Sigmoid colon (tissue), 7 donors: Measurements from ENCODE around the gene LRRTM1. TPM values are rescaled to one million over a fixed set of nuclear protein-coding genes. Genes with fewer than 3 reads are reported as not detected.

Source experiments
- DNase-seq: peaks from one replicate; pipeline ENCODE4 v3.0.0-alpha.2; 2019
- H3K27ac ChIP-seq, 4 donors: fragments of 200-600 bp; sonication (generic); one replicate each; pipeline ENCODE4 v1.5.1; 2016 to 2019; ENCODE audit warnings: mild to moderate bottlenecking in 1 of 4
- H3K27me3 ChIP-seq, 3 donors: fragments of 200-600 bp; sonication (generic); one replicate each; pipeline ENCODE4 v1.5.1; 2019; ENCODE audit warnings: mild to moderate bottlenecking in 1 of 3
- H3K36me3 ChIP-seq, 4 donors: fragments of 200-600 bp; sonication (generic); one replicate each; pipeline ENCODE4 v1.5.1; 2016 to 2019
- H3K4me1 ChIP-seq, 4 donors: fragments of 200-600 bp; sonication (generic); one replicate each; pipeline ENCODE4 v1.5.1; 2017 to 2019
- H3K4me3 ChIP-seq, 4 donors: fragments of 200-600 bp; sonication (generic); one replicate each; pipeline ENCODE4 v1.5.1; 2017 to 2019; ENCODE audit warnings: mild to moderate bottlenecking in 2 of 4, moderate library complexity in 1 of 4
- H3K9me3 ChIP-seq, 4 donors: fragments of 200-600 bp in 3 of 4; sonication (generic) in 3 of 4; one replicate each; pipeline versions ENCODE4 v1.5.1 to v1.6.1; 2013 to 2019
- EP300 ChIP-seq, 4 donors: sonication (generic); formaldehyde crosslinking; IDR thresholded peaks; one replicate each; pipeline ENCODE4 v1.6.1; 2017; ENCODE audit warnings: antibody characterized with exemption in 4 of 4
- POLR2A ChIP-seq, 2 donors: fragments of 450-650 bp; IDR thresholded peaks; one replicate each; pipeline ENCODE4 v1.6.1; 2016; ENCODE audit warnings: antibody characterized with exemption in 2 of 2, mild to moderate bottlenecking in 2 of 2, moderate library complexity in 2 of 2
- POLR2AphosphoS5 ChIP-seq, 4 donors: sonication (generic); formaldehyde crosslinking; IDR thresholded peaks; one replicate each; pipeline ENCODE4 v1.6.1; 2017; ENCODE audit warnings: antibody characterized with exemption in 4 of 4
- WGBS, 2 donors: extraction: QIAGEN DNeasy Blood & Tissue Kit; methylation state at CpG; one replicate each; pipeline ENCODE4 v1.1.7; 2013; 5-methylcytosine and 5-hydroxymethylcytosine counted together
- intact Hi-C: fragments of 100-400 bp; cut with DNase I; formaldehyde crosslinking; loops from one replicate; pipeline ENCODE4 v1.15.1; 2023
- polyA plus RNA-seq, 3 donors: library from polyadenylated mRNA; stranded (reverse); fragments of 200-250 nt; gene quantifications; one replicate each; pipeline ENCODE4 v1.2.3, GENCODE V29; 2013
- total RNA-seq, 4 donors: library from RNA; depleted of rRNA; stranded (reverse); fragments of >200 nt; gene quantifications; one replicate each; pipeline ENCODE4 v1.1.0, GENCODE V29; 2016
- TF ChIP-seq, protein P1 (sequence below), 4 experiments: fragments of 450-650 bp in 3 of 4; fragments of 200-600 bp in 1 of 4; IDR thresholded peaks; one replicate each; pipeline ENCODE4 v1.5.1; 2016 to 2019; ENCODE audit warnings: antibody characterized with exemption in 4 of 4, mild to moderate bottlenecking in 3 of 4, moderate library complexity in 2 of 4
- donor health status: healthy with polysubstance abuse.
- donor health status: Bipolar disorder and iron deficiency.
- donor health status: healthy.

The LRRTM1 gene
- total and polyA plus RNA-seq, 7 donors = 0.49 to 3.0 (median 1.5) TPM; not detected in 2

DNA sequence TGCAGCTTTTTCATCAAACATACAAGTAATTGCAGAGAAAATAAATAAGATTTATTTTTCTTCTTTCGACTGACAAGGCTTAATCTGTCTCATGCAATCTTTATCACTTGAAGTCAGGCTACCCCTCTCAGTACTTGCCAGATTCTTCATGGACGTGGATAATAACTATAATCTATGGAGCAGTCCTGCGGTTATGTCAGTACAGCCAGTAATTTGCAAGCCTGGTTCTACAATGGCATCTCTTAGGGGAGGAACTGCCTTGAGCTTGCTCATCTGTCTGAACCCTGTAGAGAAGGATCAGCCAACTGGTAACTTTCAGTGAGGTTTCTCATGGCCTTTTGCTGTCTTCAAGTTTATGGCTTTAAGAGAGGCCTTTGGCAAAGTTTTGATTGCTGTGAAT is 35.5 kb upstream of the LRRTM1 start:
- Histone ChIP-seq H3K4me3 (no peak overlapping the region), H3K27ac (no peak overlapping the region), H3K36me3 (no peaks in the 10 kb centered on the region), H3K27me3 (no peaks in the 10 kb centered on the region), H3K9me3 (no peaks in the 10 kb centered on the region), H3K4me1 (no peaks in the 10 kb centered on the region)
- DNase-seq = no peak
- TF ChIP-seq, protein P1, sequence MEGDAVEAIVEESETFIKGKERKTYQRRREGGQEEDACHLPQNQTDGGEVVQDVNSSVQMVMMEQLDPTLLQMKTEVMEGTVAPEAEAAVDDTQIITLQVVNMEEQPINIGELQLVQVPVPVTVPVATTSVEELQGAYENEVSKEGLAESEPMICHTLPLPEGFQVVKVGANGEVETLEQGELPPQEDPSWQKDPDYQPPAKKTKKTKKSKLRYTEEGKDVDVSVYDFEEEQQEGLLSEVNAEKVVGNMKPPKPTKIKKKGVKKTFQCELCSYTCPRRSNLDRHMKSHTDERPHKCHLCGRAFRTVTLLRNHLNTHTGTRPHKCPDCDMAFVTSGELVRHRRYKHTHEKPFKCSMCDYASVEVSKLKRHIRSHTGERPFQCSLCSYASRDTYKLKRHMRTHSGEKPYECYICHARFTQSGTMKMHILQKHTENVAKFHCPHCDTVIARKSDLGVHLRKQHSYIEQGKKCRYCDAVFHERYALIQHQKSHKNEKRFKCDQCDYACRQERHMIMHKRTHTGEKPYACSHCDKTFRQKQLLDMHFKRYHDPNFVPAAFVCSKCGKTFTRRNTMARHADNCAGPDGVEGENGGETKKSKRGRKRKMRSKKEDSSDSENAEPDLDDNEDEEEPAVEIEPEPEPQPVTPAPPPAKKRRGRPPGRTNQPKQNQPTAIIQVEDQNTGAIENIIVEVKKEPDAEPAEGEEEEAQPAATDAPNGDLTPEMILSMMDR (IDR thresholded peaks at IDR 0.05) = no peak
- TF ChIP-seq POLR2A (IDR thresholded peaks at IDR 0.05) (no peak), EP300 (IDR thresholded peaks at IDR 0.05) (no peak), POLR2AphosphoS5 (IDR thresholded peaks at IDR 0.05) (no peak)
- intact Hi-C loops = no loop called here
- WGBS, 2 donors = 88 to 89% methylated on average over 3 of the region's 3 CpGs

DNA sequence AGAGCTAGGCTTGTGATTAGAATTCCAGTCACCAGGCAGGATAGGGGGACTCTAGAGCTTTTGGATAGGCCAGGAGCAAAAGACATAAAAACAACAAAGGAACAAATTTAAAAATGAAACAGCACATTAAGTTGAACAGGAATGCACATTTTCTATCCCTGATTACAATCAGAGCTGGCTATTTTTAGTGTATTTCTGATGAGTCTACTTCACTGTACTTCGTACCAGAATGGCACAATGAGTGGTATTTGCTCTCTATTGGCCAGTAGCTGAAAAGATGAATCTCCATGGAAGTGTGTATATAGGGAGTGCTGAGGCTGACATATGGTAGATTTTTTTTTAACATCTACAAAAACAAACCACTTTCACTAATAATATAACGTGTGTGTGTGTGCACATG is 34.2 kb upstream of the LRRTM1 start:
- no peak for TF ChIP-seq POLR2A (IDR thresholded peaks at IDR 0.05)
- TF ChIP-seq, protein P1 (IDR thresholded peaks at IDR 0.05) = no peak
- no peak for TF ChIP-seq POLR2AphosphoS5 (IDR thresholded peaks at IDR 0.05)
- no peak for TF ChIP-seq EP300 (IDR thresholded peaks at IDR 0.05)
- DNase-seq = no peak
- H3K4me3 ChIP-seq = no peak overlapping the region
- no peaks in the 10 kb centered on the region for H3K27me3 ChIP-seq
- no peak overlapping the region for H3K27ac ChIP-seq
- no peaks in the 10 kb centered on the region for H3K36me3 ChIP-seq
- no peaks in the 10 kb centered on the region for H3K4me1 ChIP-seq
- WGBS, 2 donors = 73 to 77% methylated on average over 2 of the region's 2 CpGs
- intact Hi-C loops = no loop called here
- H3K9me3 ChIP-seq = no peaks in the 10 kb centered on the region

DNA sequence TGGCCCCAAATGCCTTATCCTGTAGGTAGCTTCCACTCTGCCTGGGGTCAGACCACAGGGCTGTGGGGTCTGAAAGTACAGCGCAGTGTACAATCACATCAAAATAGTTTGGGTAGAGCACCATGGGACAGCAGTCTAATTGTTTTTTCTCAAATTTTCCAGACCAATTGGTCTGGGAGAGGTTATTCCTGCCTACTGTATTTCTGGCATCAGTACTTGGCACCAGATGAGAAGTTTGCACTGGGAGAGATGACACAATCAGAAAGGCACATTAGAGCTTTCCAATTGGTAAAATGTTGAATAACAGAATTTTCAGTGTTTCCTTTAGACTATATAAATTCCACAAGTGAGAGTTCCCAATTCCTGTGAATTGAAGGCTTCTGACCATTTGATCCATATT is 30.9 kb upstream of the LRRTM1 start:
- no peak overlapping the region for H3K4me3 ChIP-seq
- 92 to 95% methylated on average over 1 of the region's 1 CpG for WGBS, 2 donors
- H3K36me3 ChIP-seq = no peaks in the 10 kb centered on the region
- H3K27me3 ChIP-seq = no peaks in the 10 kb centered on the region
- H3K27ac ChIP-seq = no peak overlapping the region
- TF ChIP-seq, protein P1 (IDR thresholded peaks at IDR 0.05) = no peak
- no peak for TF ChIP-seq POLR2A (IDR thresholded peaks at IDR 0.05)
- H3K4me1 ChIP-seq = peaks cover 0 to 9% (median 0%) of the 10 kb centered on the region in 4 donors
- DNase-seq = no peak
- intact Hi-C loops = no loop called here
- H3K9me3 ChIP-seq = no peaks in the 10 kb centered on the region

DNA sequence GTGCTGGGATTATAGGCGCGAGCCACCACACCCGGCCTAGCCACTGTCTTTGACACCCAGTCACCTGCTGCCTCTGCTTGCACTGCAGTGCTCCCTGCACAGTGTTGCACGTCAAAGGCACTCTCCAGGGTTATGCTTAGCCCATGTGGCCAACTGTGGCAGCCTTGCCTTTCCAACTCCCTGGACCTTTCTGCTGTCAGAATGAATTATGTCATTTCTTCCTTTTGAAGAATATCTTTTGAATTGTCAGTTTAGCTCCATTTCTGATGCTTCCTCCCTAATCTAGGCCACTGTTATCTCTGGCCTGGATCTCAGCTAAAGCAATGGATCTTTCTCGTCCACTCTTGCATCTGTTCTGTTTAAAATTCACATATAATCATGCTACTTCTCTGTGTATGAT is 29.3 kb upstream of the LRRTM1 start:
- 89 to 92% methylated on average over 5 of the region's 5 CpGs for WGBS, 2 donors
- Histone ChIP-seq H3K27me3 (no peaks in the 10 kb centered on the region), H3K4me1 (peaks cover 0 to 9% (median 0%) of the 10 kb centered on the region in 4 donors), H3K27ac (no peak overlapping the region), H3K9me3 (no peaks in the 10 kb centered on the region), H3K36me3 (no peaks in the 10 kb centered on the region), H3K4me3 (no peak overlapping the region)
- intact Hi-C loops = no loop called here
- no peak for DNase-seq
- no peak for TF ChIP-seq POLR2A (IDR thresholded peaks at IDR 0.05)
- TF ChIP-seq, protein P1 (IDR thresholded peaks at IDR 0.05) = no peak
- TF ChIP-seq EP300 (IDR thresholded peaks at IDR 0.05) = no peak
- TF ChIP-seq POLR2AphosphoS5 (IDR thresholded peaks at IDR 0.05) = no peak
